Astrocyte (in vitro differentiated cells and primary cell): ENCODE results near the gene PRRX2. TPM values are rescaled to one million over a fixed set of nuclear protein-coding genes. Genes with fewer than 3 reads are reported as not detected.

Source experiments
- DNase-seq: peaks from one replicate; pipeline ENCODE4 v3.0.0-alpha.2; 2010; ENCODE audit warnings: low read depth
- FAIRE-seq: peaks from 2 replicates; lab custom pipeline; 2011; peaks lifted over from hg19 to GRCh38; lab: Jason Lieb, UNC
- H2AFZ ChIP-seq: 2 replicates; pipeline ENCODE4 v1.6.0; 2012; ENCODE audit warnings: low read depth, low read length, inconsistent platforms
- H3K27ac ChIP-seq: 2 replicates; pipeline ENCODE4 v1.5.1; 2011; ENCODE audit warnings: low read depth, low read length, inconsistent platforms
- H3K27me3 ChIP-seq: 2 replicates; pipeline ENCODE4 v1.6.0; 2011; ENCODE audit warnings: low read length, inconsistent platforms; ENCODE audit not compliant: insufficient read depth
- H3K36me3 ChIP-seq: 2 replicates; pipeline ENCODE4 v1.5.1; 2011; ENCODE audit warnings: low read length, inconsistent platforms; ENCODE audit not compliant: insufficient read depth
- H3K4me1 ChIP-seq: 2 replicates; pipeline ENCODE4 v1.5.1; 2011; ENCODE audit warnings: low read length, inconsistent platforms; ENCODE audit not compliant: insufficient read depth
- H3K4me2 ChIP-seq: 2 replicates; pipeline ENCODE4 v1.6.0; 2012; ENCODE audit warnings: low read length, inconsistent platforms
- H3K4me3 ChIP-seq: 2 replicates; pipeline ENCODE4 v1.5.1; 2011; ENCODE audit warnings: low read depth, mild to moderate bottlenecking, low read length, inconsistent platforms; ENCODE audit not compliant: insufficient read depth
- H3K79me2 ChIP-seq: 2 replicates; pipeline ENCODE4 v1.6.0; 2012; ENCODE audit warnings: mild to moderate bottlenecking, low read length, inconsistent platforms; ENCODE audit not compliant: insufficient read depth
- H3K9ac ChIP-seq: 2 replicates; pipeline ENCODE4 v1.6.0; 2012; ENCODE audit warnings: mild to moderate bottlenecking, low read length, inconsistent platforms
- H3K9me3 ChIP-seq: 2 replicates; pipeline ENCODE4 v1.5.1; 2012; ENCODE audit warnings: low read depth, mild to moderate bottlenecking, low read length, inconsistent platforms; ENCODE audit not compliant: insufficient read depth
- H4K20me1 ChIP-seq: 2 replicates; pipeline ENCODE4 v1.6.0; 2012; ENCODE audit warnings: low read length, inconsistent platforms; ENCODE audit not compliant: insufficient read depth
- H3K27ac Mint-ChIP-seq: one replicate; pipeline ENCODE4 v1.8.0; 2021; ENCODE audit warnings: mild to moderate bottlenecking, mixed read lengths; ENCODE audit not compliant: unreplicated experiment
- H3K27me3 Mint-ChIP-seq: one replicate; pipeline ENCODE4 v1.8.0; 2021; ENCODE audit warnings: low read depth, mixed read lengths; ENCODE audit not compliant: unreplicated experiment
- H3K36me3 Mint-ChIP-seq: one replicate; pipeline ENCODE4 v1.8.0; 2021; ENCODE audit warnings: low read depth, mixed read lengths; ENCODE audit not compliant: unreplicated experiment
- H3K4me1 Mint-ChIP-seq: one replicate; pipeline ENCODE4 v1.8.0; 2021; ENCODE audit warnings: low read depth, mixed read lengths; ENCODE audit not compliant: unreplicated experiment
- H3K4me3 Mint-ChIP-seq: one replicate; pipeline ENCODE4 v1.8.0; 2021; ENCODE audit warnings: mild to moderate bottlenecking, moderate library complexity, mixed read lengths; ENCODE audit not compliant: unreplicated experiment
- H3K9me3 Mint-ChIP-seq: one replicate; pipeline ENCODE4 v1.8.0; 2021; ENCODE audit warnings: mild to moderate bottlenecking, mixed read lengths; ENCODE audit not compliant: unreplicated experiment
- EZH2 ChIP-seq: IDR thresholded peaks from 2 replicates; pipeline ENCODE4 v1.6.1; 2012; ENCODE audit warnings: mild to moderate bottlenecking, low read length, inconsistent platforms; ENCODE audit not compliant: insufficient read depth
- total RNA-seq: library from RNA; stranded (reverse); gene quantifications from 2 replicates; pipeline ENCODE4 v1.2.1, GENCODE V29; 2021
- TF ChIP-seq, protein P1 (sequence below): IDR thresholded peaks from 2 replicates; pipeline ENCODE4 v1.5.1; 2011; ENCODE audit warnings: low read depth, mild to moderate bottlenecking, inconsistent platforms, low read length, moderate library complexity; ENCODE audit not compliant: insufficient read depth

PRRX2 gene
- total RNA-seq, 1 donor from 2014 or later, result not detected

DNA sequence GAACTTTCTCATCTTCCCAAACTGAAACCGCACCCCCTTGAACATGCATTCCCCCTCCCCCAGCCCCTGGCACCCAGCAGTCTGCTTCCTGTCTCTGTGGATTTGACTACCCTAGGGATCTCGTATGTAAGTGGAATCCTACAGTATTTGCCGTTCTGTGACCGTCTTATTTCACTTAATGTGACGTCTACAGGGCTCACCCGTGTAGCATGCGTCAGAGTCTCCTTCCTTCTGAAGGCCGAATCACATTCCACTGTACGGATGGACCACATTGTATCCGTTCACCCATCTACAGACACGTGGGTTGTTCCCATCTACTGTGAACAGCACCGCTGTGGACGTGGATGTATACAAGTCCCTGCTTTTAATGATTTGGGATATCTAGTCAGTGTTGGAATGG lies 4.5 kb downstream of the PRRX2 start:
- Mint-ChIP-seq H3K27ac (no peak overlapping the region), H3K27me3 (peaks cover 32% of the 10 kb centered on the region), H3K4me1 (no peaks in the 10 kb centered on the region), H3K36me3 (no peaks in the 10 kb centered on the region), H3K9me3 (no peaks in the 10 kb centered on the region), H3K4me3 (no peak overlapping the region)
- H3K4me1 ChIP-seq, result peaks cover 10% of the 10 kb centered on the region
- H2AFZ ChIP-seq, result no peak overlapping the region
- H3K9ac ChIP-seq, result no peak overlapping the region
- H3K27ac ChIP-seq, result no peak overlapping the region
- H3K79me2 ChIP-seq, result no peaks in the 10 kb centered on the region
- no peaks in the 10 kb centered on the region for H3K9me3 ChIP-seq
- peaks cover 3% of the 10 kb centered on the region for H4K20me1 ChIP-seq
- no peak for TF ChIP-seq EZH2
- TF ChIP-seq, protein P1, sequence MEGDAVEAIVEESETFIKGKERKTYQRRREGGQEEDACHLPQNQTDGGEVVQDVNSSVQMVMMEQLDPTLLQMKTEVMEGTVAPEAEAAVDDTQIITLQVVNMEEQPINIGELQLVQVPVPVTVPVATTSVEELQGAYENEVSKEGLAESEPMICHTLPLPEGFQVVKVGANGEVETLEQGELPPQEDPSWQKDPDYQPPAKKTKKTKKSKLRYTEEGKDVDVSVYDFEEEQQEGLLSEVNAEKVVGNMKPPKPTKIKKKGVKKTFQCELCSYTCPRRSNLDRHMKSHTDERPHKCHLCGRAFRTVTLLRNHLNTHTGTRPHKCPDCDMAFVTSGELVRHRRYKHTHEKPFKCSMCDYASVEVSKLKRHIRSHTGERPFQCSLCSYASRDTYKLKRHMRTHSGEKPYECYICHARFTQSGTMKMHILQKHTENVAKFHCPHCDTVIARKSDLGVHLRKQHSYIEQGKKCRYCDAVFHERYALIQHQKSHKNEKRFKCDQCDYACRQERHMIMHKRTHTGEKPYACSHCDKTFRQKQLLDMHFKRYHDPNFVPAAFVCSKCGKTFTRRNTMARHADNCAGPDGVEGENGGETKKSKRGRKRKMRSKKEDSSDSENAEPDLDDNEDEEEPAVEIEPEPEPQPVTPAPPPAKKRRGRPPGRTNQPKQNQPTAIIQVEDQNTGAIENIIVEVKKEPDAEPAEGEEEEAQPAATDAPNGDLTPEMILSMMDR, result no peak
- H3K36me3 ChIP-seq, result no peaks in the 10 kb centered on the region
- no peak overlapping the region for H3K4me3 ChIP-seq
- no peak overlapping the region for H3K4me2 ChIP-seq
- FAIRE-seq, result peak; percentile 75
- DNase-seq, result no peak
- peaks cover 10% of the 10 kb centered on the region for H3K27me3 ChIP-seq

DNA sequence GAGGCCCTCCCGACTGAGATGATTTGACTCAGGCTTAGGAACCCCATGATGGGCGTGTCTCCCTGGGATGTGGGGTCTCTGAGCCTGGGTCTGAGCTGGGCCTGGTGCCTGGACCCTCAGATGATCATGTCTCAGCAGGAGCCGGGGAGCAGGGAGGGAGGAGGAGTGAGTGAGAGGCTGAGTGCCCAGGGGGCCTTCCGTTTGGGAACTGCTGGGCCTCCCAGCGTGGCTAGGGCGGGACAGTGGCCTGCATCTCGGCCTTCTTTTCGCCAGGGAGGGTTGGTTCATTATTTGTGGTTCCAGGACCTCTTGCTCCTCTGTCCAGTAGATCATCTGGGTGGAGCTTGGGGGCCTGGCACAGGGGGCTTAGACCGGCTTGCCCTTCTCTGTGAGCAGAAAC lies 5.6 kb downstream of the PRRX2 start:
- no peak overlapping the region for H3K4me3 Mint-ChIP-seq
- no peak overlapping the region for H3K27ac ChIP-seq
- DNase-seq (no peak), FAIRE-seq (no peak)
- H3K27me3 ChIP-seq, result peaks cover 18% of the 10 kb centered on the region
- H3K9me3 Mint-ChIP-seq, result no peaks in the 10 kb centered on the region
- no peak overlapping the region for H3K27ac Mint-ChIP-seq
- peaks cover 3% of the 10 kb centered on the region for H4K20me1 ChIP-seq
- peaks cover 32% of the 10 kb centered on the region for H3K27me3 Mint-ChIP-seq
- no peaks in the 10 kb centered on the region for H3K4me1 Mint-ChIP-seq
- H3K4me1 ChIP-seq, result peaks cover 10% of the 10 kb centered on the region
- H3K9ac ChIP-seq, result no peak overlapping the region
- TF ChIP-seq, protein P1, result no peak
- TF ChIP-seq EZH2, result no peak
- H3K79me2 ChIP-seq, result no peaks in the 10 kb centered on the region
- no peaks in the 10 kb centered on the region for H3K9me3 ChIP-seq
- no peak overlapping the region for H3K4me2 ChIP-seq
- H3K36me3 Mint-ChIP-seq, result no peaks in the 10 kb centered on the region
- H3K4me3 ChIP-seq, result no peak overlapping the region
- H3K36me3 ChIP-seq, result no peaks in the 10 kb centered on the region
- H2AFZ ChIP-seq, result no peak overlapping the region

DNA sequence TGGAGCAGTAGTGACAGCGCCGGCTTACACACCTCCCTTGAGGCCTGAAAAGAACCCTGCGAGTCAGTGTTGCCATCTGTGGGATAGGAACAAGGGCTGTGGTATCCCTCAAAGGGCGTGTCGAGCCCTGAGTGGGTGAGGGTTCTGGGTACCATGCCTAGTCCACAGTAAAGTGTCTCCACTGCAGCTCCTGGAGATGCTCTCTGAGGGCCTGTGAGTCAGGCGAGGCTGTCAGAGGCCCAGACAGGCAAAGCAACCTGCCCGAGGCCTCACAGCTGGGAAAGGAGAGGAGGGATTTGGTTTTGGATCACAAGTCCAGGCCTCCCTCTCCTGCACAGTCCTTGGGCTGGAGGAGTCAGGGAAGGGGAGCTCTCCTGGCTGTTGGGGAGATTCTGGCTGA lies 6.1 kb downstream of the PRRX2 start:
- H3K27ac ChIP-seq, result no peak overlapping the region
- no peak overlapping the region for H2AFZ ChIP-seq
- Mint-ChIP-seq H3K4me3 (no peak overlapping the region), H3K36me3 (no peaks in the 10 kb centered on the region), H3K27ac (no peak overlapping the region), H3K4me1 (no peaks in the 10 kb centered on the region), H3K9me3 (no peaks in the 10 kb centered on the region), H3K27me3 (peaks cover 37% of the 10 kb centered on the region)
- peaks cover 22% of the 10 kb centered on the region for H3K27me3 ChIP-seq
- no peaks in the 10 kb centered on the region for H3K9me3 ChIP-seq
- TF ChIP-seq, protein P1, result no peak
- TF ChIP-seq EZH2, result no peak
- H4K20me1 ChIP-seq, result peaks cover 3% of the 10 kb centered on the region
- no peak overlapping the region for H3K4me2 ChIP-seq
- DNase-seq (no peak), FAIRE-seq (no peak)
- no peak overlapping the region for H3K9ac ChIP-seq
- no peak overlapping the region for H3K4me3 ChIP-seq
- peaks cover 10% of the 10 kb centered on the region for H3K4me1 ChIP-seq
- no peaks in the 10 kb centered on the region for H3K36me3 ChIP-seq
- no peaks in the 10 kb centered on the region for H3K79me2 ChIP-seq
